Fibroblast of skin of scalp (primary cell): ENCODE results near the gene SOX4.

Experiments used
- DNase-seq: peaks from one replicate; pipeline ENCODE4 v3.0.0-alpha.2; 2013

SOX4 gene

DNA sequence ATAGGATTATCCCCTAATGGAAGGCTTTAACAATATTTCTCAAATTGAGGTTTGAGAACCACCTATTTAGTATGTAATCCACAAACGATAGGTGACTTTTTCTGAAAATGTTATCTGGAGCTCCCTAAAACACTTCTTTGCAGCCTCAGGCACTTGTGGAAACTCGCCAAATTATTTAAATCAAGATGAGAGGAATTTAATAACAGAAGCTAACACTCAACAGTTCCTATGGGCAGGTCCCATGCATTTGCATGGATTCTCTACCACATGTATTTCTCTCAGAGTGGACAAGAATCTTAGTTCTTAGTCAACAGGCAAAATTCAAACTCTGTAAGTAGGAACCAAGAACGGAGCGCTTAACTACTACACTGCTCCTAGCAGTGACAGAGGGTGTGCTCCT is 20.7 kb downstream of the SOX4 start:
- DNase-seq: no peak

DNA sequence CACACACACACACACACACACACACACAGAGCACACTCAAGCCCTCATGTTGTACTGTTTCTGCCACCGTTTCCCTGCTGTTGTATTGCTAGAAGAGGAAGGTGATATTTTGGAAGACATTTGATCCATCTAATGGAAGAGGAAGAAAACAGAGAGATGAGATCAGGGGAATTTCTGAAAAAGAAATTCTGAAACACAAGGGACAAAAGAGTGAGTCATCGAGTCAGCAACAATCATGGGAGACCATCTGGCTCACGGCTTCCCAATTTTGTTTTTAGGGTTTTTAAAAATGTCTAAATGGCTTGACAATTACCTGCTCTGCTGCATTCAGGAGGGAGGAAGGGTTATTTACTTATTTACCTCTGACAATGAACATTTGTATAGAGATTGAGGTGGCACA is 22.0 kb downstream of the SOX4 start:
- no peak for DNase-seq

DNA sequence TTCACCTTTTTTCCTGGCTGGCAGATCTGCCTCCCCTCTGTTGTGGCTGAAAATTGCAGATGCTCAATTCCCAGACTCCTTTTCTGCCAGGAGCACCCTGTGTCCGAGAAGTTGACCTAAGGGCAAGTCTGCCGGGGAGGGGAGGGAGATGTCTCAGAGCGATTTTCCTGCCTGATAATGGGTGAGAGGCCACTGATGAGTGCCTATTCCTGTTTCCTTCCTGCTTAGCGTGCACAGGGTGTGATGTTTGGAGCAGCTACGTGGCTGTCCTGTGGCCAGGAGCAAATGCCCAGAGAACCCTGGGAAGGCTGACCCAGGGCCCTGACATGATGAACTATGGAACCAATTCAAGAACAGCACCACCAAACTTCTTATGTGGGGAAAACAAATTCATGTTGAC is 22.5 kb downstream of the SOX4 start:
- DNase-seq: no peak

DNA sequence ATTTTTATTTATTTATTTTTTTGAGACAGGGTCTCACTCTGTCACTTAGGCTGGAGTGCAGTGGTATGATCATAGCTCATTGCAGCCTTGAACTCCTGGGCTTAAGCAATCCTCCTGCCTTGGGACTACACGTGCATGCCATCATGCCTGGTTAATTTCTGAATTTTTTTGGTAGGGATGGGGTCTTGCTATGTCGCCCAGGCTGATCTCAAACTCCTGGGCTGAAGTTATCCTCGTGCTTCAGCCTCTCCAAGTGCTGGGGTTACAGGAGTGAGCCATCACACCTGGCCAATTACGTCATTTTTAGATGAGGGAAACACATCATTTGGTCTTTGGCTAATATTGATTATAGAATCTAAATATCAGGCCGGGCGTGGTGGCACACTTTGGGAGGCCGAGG is 32.1 kb downstream of the SOX4 start:
- no peak for DNase-seq

DNA sequence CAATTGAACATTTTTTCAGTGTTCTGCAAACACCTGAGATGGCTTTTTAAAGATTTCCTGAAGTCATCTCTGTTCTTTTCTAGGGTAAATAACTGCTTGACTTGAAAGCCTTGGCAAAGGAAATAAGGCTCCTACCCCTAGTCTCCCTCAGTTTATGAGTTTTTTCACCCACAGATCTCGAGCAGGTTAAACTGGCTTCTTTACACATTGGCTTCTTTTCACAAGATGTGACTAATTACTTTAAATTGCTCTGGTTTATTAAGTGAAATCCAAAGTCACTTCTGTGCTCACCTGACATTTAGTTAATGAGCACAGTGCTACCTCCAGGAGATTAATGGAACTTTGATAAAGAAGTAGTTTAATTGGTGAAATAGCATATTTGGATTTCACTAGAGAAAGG is 33.2 kb downstream of the SOX4 start:
- no peak for DNase-seq

DNA sequence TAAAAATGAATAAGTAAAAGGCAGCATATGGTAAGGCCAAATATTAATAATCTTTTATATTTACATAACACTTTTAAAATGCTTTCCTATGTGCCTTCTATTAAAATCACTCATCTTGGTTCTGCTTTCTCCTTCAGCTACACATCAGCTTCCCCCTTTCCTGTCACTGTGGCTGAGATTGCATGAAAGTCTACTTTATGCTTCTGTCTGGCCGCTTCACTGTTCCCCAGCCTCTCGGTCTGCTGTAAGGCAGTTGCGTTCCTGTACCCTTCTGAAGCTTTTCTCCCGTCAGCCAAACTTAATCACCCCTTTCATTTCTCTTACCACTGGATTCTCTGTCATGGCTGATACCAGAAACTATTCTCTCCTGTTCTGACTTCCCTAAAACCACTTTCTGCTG is 34.6 kb downstream of the SOX4 start:
- no peak for DNase-seq

DNA sequence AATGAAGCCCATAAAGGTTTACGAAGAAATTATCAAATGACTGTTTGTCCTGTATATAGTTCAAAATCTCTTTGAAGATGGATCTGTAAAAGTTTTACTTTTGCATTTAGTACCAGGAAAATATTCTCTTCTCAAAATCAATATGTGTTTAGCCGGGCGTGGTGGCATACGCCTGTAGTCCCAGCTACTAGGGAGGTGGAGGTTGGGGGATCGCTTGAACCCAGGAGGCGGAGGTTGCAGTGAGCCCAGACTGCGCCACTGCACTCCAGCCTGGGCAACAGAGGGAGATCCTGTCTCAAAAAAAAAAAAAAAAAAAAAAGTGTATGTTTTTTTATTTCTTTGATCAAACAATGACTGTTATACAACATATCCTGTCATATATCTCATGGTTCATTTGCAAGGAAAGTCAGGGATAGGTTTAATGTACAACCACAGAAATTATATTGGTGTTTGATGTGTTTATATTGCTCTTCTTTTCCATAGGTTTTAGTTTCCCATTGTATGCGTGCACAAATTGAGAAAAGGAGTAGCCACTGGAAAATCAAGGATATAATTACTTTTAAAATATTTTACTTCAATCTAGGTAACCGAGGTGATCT is 40.1 kb downstream of the SOX4 start:
- DNase-seq: no peak

DNA sequence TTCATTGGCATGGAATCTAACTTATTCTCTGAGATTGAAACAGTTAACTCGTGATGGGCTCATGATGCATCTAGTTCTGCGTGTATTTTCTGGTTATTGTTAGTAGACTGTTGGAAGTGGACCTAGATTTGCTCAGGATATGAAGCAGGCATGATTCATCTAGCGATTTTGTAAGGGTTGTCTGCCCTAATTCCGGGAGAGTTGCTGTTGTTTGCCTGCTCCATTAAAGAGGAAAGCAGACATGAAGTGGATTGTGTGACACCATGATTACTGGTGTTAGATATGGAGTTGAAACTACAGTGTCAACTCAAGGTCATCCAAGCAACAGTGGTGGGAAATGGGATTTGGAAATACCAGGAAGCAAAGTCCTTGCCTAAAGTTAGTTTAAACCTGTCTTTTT is 41.0 kb downstream of the SOX4 start:
- peak; percentile 84 for DNase-seq

DNA sequence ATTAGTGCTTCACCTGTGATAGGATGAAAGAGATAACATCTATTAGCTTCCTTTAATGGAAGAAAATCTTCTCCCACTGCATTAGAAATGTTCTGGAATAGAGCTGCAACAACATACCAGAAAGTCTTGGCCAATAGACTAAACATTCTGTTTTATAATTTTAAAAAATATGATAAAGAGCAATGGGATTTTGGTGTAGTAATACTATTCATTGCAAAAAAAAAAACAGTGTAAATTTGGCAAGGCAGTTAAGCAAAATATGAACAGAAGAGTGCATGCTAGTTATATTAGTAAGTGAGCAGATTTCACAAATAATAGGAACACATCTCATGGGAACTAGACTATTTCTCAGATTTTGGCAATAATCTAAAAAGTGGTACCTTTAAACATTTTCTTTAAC is 43.3 kb downstream of the SOX4 start:
- DNase-seq: peak; percentile 40

DNA sequence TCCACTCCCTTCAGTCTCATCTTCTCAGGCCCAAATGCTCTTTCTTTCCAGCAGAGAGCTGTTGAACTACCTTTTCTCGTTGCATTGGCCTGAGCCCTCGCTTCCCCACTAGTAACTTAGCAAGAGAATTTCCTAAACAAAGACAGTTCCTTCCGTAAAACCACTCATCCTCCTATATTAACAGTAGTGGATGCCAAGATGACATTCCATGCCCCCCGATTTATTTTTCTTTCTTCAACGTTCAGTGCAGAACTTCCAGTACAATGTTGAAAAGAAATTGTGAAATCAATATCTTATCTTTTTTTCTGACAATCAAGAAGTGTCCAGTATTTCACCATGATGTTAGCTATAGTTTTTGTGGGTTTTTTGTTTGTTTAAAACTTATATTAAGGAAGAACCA is 45.8 kb downstream of the SOX4 start:
- no peak for DNase-seq
